GM19328 (cell line): ENCODE results near the gene SH3RF3.

ENCODE experiments used
- ATAC-seq: cut with Tn5 transposase; IDR thresholded peaks from one replicate; pipeline ENCODE4 v1.9.1; 2021; ENCODE audit warnings: mild to moderate bottlenecking, moderate library complexity; ENCODE audit not compliant: unreplicated experiment

The SH3RF3 gene

DNA sequence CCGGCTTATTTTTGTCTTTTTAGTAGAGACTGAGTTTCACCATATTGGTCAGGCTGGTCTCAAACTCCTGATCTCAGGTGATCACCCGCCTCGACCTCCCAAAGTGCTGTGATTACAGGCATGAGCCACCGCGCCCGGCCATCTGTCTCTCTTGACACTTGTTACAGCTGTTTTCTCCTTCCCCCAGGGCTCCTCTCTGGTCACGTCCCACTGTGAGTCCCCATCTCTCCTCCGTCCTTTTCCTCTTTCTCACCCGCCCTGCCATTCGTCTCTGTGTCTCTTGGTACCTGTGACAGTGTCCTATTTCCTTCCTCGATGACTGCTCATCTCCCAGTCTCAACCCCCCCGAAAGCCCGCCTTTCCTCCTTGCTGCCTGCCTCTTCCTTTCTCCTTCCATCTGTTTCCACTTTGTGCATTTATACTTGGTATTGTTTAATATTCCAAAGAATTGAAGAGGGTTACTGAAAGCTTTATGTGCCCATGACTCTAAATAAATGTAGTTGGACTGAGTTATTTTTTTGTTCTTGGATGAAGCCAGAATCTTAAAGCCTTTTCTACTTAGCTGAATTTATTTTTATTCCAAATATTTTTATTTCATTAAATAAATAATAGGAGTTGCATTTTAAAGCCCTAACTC lies 241.5 kb downstream of the SH3RF3 start:
- no peak for ATAC-seq

DNA sequence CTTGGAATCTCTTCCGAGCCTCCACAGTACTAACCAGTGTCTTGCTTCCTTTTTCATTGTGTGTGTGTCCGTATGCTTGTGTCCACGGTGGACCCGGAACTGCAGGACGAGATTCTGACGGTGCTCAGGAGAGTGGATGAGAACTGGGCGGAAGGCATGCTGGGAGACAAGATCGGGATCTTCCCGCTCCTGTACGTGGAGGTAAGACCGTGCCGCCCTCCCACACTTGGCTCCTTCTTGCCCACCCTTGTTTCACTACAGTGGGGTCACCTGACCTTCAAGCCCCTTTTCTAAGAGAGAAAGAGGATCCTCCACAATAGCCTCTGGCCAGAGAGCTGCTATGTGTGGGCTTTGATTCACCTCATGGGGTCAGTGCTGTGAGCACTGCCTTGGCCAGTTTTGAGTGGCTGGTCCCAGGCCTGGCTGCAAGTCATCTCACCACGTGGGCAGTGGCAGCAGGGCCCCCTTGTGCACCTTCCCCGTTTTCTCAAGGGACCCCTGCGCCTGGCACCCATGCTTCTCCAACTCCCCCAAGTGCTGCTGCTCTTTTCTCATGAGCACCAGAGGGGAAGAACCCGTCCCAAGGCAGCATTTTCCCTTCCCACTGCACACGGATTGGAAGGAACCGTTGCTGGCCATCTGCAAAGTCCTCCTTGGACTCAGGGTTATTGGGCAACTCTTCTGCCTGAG lies 242.6 kb downstream of the SH3RF3 start:
- ATAC-seq, result no peak

DNA sequence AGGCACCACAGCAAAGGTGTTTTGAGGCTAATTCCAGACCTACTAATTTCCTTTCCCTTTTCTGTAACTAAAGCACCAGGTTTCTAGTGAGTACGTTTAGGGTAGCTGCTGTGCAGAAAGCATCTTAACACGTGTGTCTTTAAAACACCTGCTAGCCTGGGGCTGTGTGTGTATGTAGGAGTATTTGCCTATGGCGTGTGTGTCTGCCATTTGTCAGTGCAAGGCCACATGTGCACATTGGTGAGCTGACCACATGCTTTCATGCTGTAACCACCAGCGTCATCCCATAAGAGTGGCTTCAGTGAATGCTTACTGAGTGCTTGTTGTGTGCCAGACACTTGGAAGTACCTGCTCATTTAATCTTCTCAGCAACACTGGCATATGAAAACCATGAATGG lies 243.2 kb downstream of the SH3RF3 start:
- ATAC-seq, result no peak

DNA sequence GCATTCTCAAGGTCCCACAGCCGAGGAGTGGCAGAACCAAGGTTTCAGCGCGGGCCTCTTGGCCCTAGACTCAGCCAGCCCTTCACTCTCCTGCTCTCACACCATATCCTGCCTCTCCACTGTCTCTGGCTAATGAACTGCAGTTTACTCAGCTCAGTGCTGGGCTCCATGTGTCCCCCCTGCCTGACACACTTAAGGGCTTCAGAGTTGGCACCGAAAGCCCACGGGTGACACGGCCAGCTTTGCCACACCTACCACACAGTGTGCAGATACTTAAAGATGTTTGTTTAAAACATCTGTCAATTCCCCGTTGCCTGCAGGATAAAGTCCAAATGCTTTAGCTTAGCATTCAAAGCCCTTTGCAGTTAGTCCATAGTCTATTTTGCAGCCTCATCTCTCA lies 243.6 kb downstream of the SH3RF3 start:
- ATAC-seq, result no peak

DNA sequence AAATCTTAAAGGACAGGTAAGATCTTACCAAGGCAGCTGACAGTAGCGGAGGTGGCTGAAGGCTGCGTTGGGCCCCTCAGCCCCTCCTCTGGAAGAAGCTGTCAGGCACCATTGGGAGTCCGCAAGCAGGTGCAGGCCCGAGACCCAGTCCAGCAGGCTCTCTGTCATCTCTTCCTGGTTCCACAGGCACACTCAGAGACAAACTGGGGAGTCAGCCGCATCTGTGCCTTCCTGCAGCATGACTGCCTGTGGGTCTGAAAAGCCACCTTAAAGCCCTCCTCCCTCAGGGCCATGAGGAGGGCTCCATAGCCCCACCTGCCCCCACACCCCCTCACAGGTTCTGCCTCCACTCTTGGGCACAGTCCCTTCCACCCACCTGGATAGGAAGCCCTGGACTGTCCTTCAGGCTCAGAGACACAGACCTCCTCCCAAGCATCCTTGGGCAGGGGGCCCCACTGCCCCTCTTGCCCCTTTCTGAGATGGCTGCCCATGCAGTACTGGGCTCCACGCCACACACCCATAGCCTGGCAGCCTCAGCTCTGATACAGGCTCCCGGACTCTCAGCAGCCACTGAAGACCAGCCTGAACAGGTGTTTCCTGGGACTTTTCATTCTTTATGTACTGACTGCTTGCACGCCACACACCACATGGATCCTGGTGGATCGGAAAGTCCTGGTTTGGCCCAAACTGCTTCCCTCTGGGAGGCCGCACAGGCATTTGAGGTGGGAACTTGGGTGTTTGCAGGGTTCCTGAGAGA lies 245.0 kb downstream of the SH3RF3 start:
- ATAC-seq, result no peak

DNA sequence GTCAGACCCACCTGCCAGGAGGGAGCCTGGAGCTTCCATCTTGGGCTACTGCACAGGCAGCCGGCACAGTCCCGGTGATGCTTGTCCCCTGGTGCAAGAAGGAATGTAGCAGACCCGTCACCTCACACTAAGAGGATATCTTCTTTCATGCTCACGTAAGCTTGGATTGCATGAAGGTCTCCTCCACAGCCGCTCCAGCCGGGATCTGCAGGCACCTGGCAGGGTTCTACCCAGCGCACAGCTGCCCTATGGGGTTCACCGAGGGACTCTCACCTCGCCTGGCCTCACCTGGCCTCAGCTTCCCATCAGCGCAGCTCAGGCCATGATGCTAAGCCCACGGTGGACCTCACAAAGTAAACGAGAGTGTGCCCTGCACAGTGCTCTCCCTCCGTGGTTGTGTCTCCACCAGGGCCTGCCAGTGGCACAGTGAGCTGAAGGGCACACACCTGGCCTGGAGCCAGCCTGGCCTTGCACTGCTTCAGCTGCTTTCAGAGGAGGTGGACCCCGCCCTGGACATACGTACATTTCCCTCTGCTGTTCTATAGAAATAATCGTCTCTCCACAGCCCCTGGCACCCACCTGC lies 245.6 kb downstream of the SH3RF3 start:
- ATAC-seq, result no peak

DNA sequence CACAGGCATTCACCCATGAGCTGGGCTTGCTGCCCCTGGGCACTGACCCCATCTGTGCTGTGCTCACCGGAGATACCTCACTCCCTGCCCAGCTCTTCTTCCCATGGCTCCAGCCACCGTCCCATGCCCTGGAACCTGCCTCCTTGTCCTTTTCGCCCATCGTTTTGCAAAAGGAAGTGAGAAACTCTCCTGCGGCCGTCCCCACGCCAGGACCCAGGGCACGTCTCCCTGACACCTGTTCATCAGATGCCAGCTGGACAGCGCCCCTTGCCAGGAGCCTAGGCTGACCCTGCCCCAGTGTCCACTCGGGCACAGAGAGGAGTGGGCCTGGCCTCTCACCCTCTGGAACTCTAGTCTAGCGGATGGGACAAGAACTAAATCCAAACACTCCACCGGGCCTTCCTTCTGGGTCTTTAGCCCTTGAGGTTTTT lies 246.1 kb downstream of the SH3RF3 start:
- no peak for ATAC-seq

DNA sequence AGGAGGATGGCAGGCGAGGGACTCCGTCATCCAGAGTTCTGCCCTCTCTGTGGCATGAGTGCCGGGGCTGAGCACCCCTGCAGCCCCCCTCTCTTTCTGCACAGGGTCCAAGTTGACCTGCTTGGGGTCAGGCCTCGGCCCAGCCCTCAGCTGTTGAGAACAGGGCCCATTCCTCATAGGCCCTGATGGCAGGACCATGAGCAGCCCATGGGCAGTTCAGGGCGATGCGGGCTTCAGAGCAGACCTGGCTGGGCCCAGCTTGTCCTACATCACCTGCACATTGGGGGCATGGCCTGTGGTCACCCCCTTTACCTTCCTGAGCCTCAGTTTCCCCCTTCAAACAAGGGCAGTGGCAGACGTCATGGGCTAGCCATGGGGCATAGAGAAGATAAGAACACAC lies 246.7 kb downstream of the SH3RF3 start:
- ATAC-seq, result no peak

DNA sequence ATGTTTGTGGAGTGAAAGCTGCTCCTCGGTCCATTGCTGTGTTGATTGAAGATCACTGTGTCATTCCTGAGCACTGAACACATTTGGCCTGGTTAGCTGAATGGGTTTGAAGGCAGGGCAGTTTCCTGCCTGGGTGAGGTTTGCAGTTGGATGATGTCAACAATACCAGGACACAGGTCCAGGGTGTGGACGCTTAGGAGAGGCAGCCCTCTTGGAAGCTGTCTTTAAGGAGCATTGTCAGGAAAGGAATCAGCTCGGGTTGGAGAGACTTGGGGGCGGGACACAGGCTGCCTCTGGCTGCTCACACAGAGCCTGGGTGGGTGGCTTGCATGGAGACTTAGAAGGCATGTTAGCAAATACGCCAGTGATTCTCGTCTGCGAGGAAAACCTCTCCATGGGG lies 247.1 kb downstream of the SH3RF3 start:
- no peak for ATAC-seq

DNA sequence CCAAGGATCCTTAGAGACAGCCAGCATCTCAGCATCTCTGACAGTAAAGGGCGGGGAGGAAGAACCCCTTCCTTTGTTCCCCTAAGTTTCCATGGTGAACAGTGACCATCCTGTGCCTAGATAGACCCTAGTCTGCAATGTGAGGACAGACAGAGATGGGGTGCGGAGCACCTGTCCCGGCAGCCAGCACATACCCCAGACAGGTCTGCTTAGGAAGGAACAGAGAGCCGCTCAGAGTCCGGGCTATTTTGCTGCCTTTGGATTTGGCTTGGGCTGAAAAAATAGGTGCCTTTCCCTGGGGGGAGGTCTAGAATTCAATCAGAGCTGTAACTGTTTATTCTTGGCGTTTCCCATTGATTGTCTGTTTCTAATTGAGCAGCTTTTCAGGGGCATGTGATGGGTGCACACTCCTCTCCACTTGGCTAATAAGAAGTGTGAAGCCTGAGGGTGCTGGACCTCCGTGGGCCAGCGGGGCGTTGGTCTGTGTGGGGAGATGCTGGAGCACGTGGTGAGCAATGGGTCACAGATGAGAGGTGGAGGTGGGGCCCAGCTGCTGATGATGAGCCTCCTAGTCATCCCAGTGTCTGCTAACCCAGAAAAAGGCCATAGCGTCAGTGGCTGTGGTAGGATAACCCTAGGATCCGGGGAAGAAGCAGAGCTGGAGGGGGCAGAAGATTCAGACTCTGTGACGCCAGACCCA lies 247.9 kb downstream of the SH3RF3 start:
- ATAC-seq, result no peak

DNA sequence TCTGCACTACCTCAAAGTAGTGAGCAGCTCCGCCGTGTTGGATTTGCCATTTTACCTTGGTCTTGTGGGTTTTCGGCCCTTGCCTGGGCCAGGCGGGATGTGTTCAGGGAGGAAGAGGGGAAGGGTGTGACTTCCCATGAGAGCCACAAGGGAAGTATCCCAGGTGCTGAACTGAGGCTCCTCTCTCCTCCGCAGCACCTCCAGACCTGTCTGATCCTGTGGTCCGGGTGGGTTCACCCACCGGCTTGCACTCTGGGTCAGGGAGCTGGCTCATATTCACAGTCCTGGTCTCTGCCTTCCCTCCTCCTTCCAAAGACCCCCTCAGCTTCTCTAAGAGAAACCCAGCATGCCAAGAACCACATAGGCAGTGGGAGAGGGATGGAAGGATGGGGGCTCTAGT lies 249.0 kb downstream of the SH3RF3 start:
- no peak for ATAC-seq

DNA sequence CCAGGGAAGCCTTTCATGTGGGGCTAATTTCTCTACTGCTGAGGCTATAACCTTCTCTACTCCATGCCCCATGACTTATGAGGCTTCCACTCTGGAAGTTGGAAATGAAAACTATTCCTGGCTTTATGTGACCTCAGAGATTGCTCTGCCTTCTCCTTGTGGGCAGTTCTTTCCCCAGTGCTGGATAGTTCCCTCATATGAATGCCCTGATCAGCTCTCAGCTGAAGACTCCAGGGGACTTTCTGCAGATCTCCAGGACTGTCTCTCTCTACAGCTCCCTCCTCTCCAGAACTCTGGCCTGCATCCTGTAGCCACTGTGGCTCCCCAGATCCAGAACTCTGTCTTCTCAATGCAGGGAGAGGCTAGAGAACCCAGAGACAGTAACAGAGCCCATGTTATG lies 249.7 kb downstream of the SH3RF3 start:
- no peak for ATAC-seq

DNA sequence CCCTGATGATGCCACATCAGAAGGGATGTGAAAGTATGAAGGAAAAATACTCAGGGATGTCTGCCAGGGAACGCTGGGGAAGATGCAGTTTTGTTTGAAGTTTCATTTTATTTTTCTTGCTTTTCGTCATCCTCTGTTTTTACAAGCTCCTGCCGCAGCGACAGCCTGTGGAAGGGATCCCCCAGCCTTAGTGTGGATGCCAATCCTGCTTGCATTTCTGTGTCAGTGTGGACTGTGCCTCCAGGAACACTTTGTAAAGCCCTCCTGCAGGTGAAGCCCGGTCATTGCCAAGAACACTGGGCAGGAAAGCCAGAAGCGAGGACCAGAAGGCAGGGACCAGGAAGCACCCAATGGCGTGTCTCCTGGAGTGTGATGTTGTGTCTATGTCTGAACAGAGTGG lies 250.5 kb downstream of the SH3RF3 start:
- no peak for ATAC-seq

DNA sequence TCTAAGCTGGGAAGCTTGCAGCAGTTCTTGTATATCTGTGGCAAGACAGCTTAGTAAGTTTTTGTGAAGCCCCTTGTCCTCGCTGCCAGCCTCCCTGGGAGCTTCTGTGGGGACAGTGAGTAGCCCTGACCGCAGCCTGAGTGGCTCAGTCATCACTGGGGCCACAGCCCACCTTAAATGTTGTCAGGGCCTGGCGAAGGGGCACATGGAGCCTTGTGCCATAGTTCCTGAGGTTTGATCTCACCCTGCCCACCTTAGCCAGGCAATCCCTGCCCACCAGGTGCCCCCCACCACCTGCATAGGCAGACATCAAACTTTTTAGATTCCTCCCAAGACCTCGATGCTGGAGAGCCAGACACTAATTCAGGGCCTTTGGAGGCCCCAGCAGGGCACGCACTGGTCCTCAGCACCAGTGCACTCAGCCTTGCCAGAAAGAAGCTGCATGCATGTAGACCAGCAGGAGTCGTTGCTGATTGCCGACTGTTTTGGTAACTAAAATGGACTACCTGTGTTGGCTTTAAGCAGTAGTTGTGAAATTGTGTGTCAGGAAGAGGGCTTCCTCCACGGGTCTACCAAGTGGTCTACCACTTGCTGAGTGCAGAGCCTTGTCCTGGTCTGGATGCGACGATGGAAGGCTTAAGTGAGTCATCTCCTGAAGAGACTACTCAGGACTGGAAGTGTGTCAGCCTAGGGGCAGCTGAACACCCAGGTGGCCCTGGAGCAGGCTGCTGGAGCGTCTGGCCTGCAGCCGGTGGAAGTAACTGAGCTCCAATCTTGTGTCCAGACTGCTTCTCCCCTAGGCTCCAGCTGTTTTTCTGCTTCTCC lies 251.7 kb downstream of the SH3RF3 start:
- no peak for ATAC-seq

DNA sequence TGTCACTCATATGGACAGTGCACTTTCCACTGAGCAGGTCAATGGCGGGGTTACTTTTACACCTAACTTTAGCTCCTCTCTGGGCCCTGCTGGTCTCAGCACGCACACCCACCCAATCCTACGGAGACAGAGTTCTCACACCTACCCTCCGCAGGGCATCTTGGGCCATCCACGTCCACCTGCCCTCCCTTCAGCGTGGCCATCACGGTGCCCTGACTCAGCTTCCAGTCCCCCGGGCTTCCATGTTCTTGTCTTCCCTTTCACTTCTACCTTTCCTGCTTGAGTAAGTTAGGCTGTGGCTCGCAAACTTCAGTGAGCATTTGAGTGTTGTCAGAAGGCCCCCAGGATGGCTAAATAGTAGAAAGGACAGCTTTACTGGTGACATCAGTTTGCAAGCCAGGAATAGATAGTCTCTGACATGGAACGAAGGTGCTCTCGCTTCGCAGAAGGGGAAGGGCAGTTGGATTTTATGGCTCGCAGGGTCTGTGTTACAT lies 252.4 kb downstream of the SH3RF3 start:
- no peak for ATAC-seq

DNA sequence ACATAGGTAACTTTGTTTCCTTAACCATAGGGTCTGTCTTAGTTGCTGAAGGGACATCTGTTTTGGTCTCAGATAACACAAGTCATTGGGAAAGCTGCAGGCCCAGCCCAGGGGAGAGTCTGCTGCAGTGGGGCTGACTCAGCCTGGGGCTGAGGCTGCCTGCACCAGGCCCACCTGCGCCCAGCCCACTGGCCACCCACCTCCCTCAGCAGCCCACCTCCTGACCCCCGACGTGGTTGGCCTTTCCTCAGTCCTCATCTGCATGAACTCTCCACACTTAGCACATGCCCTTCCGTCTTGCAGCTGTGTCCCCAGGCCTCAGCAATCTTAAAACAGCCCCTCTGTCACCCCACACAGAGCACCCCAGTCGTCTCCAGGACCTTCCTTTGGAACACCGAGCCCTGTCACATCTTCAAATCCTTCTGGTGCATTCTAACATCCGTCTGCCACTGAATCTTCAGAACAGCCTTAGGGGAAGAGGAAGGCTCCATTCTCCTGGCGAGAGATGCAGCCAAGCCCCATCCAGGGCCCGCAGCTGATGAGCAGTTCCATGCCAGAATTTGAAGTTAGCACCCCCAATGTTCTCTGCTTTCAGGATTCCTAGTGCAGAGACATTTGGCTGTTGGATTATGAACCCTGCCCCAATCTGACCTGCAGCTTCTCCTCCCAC lies 253.4 kb downstream of the SH3RF3 start:
- no peak for ATAC-seq

DNA sequence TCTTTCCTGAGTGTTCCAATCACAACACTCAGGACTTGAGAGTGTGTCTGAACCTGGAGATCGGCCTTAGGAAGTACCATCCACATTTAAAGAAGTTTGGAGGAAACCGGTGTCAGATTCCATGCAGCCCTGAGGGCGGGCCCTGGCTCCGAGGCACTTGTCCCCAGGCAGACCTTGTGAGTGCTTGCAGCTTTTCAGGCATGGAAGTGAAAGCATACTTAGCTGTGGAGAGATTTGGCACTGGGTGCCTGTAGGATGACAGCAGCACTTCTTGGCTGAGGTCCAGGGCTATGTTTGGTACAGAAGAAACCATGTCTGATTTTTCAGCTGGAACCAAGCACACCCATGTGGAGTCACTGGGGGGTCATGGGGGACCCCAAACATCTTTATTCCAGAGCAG lies 253.9 kb downstream of the SH3RF3 start:
- ATAC-seq, result no peak

DNA sequence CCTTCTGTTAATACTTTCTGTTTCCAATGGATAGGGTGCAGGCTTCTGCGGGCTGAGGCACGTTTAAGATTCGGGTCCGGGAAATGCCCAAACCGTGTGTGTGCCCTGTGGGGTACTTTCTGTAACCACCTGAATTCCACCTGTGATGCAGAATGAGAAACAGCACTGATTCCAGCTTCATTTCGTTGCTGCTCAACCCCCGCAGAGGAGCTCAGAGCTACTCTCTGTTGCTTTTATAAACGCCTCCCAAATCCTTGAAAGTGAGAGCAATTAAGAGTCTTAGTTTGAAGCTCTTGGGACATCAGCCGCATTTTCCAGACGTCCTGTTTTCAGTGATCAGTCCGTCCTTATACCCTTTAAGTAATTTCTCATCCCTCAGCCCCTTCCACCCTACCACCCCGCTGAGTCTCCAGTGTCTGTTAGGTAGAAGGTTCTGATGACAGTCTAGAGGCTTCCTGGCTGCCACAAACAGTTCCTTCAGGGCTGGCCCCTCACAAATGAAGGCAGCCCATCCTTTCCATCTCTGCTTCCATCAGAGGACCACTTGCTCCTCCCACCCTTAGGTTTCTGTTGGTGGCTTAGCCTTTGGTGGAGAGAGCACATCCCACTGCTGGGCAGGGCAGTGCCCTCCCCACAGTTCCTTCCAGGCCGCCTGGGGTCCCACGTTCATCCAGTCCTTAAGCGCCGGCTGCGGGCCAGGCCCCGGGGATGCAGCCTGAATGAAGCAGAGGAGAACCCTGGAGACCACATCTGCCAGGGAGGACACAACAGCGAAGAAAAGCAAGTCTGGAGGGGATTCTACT lies 254.7 kb downstream of the SH3RF3 start:
- no peak for ATAC-seq
